Activated naive CD8-positive, alpha-beta T cell treated with anti-CD3 and anti-CD28 coated beads, Interleukin-2, amount 50 U/mL, for 24 hours (primary cell): ENCODE results near the gene MUCL3.

Experiments used
- ATAC-seq: fragments of 150-1000 bp; cut with Tn5 transposase; one replicate; pipeline ENCODE4 v1.10.0; 2021
- DNase-seq: peaks from one replicate; pipeline ENCODE4 v3.0.0; 2021
- H3K27ac Mint-ChIP-seq: one replicate; pipeline ENCODE4 v1.8.0; 2021; ENCODE audit warnings: mild to moderate bottlenecking, mixed read lengths
- H3K27me3 Mint-ChIP-seq: one replicate; pipeline ENCODE4 v1.8.0; 2021; ENCODE audit warnings: mixed read lengths
- H3K36me3 Mint-ChIP-seq: one replicate; pipeline ENCODE4 v1.8.0; 2021; ENCODE audit warnings: low read depth, mixed read lengths
- H3K4me1 Mint-ChIP-seq: one replicate; pipeline ENCODE4 v1.8.0; 2021; ENCODE audit warnings: mixed read lengths
- H3K4me3 Mint-ChIP-seq: one replicate; pipeline ENCODE4 v1.8.0; 2021; ENCODE audit warnings: mild to moderate bottlenecking, moderate library complexity, mixed read lengths
- H3K9me3 Mint-ChIP-seq: one replicate; pipeline ENCODE4 v1.8.0; 2021; ENCODE audit warnings: mixed read lengths

Gene MUCL3

DNA sequence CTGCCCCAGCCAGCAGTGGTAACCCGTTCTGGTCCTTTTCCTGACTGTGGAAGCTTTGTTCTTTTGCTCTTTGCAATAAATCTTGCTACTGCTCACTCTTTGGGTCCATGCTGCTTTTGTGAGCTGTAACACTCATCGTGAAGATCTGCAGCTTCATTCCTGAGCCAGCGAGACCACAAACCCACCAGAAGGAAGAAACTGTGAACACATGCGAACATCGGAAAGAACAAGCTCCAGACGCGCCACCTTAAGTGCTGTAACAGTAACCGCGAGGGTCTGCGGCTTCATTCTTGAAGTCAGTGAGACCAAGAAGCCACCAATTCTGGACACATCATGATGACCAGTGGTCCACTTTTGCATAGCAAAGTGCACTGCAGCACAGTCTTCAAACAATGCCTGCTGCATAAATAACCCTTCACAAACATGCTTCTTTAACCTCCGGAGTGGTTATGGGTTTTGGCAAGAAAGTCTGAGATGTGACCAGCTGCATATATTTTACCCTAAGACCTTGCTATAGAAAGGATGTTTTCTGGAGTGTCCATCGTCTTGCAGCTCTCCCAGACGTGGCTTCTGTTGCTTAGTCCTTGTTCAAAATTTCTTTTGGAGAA, 60.6 kb downstream of the MUCL3 start:
- no peak for ATAC-seq
- no peak for DNase-seq
- peaks cover 12% of the 10 kb centered on the region for H3K4me1 Mint-ChIP-seq
- H3K27me3 Mint-ChIP-seq = peaks cover 3% of the 10 kb centered on the region
- no peak overlapping the region for H3K27ac Mint-ChIP-seq
- no peaks in the 10 kb centered on the region for H3K36me3 Mint-ChIP-seq
- no peaks in the 10 kb centered on the region for H3K9me3 Mint-ChIP-seq
- no peak overlapping the region for H3K4me3 Mint-ChIP-seq

DNA sequence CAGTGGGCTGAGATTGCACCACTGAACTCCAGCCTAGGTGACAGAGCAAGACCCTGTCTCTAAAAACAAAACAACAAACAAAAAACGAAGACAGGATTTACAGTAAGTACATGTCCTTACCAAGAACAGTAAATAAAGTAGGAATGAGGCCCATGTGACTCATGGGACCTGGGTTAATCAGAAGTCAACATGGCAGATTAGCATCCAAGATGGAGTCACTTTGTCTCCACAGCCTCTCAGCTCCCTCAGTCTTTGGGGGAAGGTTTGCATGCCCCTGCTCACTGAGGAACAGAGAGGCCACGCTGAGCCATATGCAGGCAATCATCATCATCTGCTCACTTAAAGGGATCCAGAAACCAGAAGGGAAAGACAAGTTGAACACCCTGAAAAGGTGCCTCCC, 61.7 kb downstream of the MUCL3 start:
- DNase-seq (no peak), ATAC-seq (no peak)
- Mint-ChIP-seq H3K36me3 (no peaks in the 10 kb centered on the region), H3K4me3 (no peak overlapping the region), H3K4me1 (peaks cover 12% of the 10 kb centered on the region), H3K9me3 (no peaks in the 10 kb centered on the region), H3K27me3 (peaks cover 3% of the 10 kb centered on the region), H3K27ac (no peak overlapping the region)
